Stimulated activated CD8-positive, alpha-beta memory T cell treated with anti-CD3 and anti-CD28 coated beads, Interleukin-12 subunit alpha, Interleukin-12 subunit beta, amount 100 ng/mL, for 1 hour (primary cell): ENCODE results near the gene PRKG1.

Experiments used
- DNase-seq: peaks from one replicate; pipeline ENCODE4 v3.0.0-alpha.2; 2020; ENCODE audit warnings: low read depth

The PRKG1 gene

GRCh38 chr10:52316001-52316400 is 1241.7 kb downstream of the PRKG1 start:
- no peak for DNase-seq

- DNase-seq: no peak
Observed at GRCh38 chr10:52316500-52316899, 1242.2 kb downstream of the PRKG1 start.

GRCh38 chr10:52318136-52318701 is 1243.9 kb downstream of the PRKG1 start:
- DNase-seq: no peak

GRCh38 chr10:52318822-52319464 is 1244.7 kb downstream of the PRKG1 start:
- DNase-seq: no peak

GRCh38 chr10:52319926-52320325 is 1245.6 kb downstream of the PRKG1 start:
- DNase-seq: no peak

- DNase-seq: no peak
Observed at GRCh38 chr10:52322323-52322722, 1248.0 kb downstream of the PRKG1 start.

GRCh38 chr10:52322936-52323335 is 1248.6 kb downstream of the PRKG1 start:
- no peak for DNase-seq

- no peak for DNase-seq
Observed at GRCh38 chr10:52326382-52326781, 1252.1 kb downstream of the PRKG1 start.

GRCh38 chr10:52331638-52332364 is 1257.5 kb downstream of the PRKG1 start:
- DNase-seq: no peak

- no peak for DNase-seq
Observed at GRCh38 chr10:52332815-52333214, 1258.5 kb downstream of the PRKG1 start.

GRCh38 chr10:52334595-52334994 is 1260.3 kb downstream of the PRKG1 start:
- no peak for DNase-seq

GRCh38 chr10:52335665-52336064 is 1261.4 kb downstream of the PRKG1 start:
- DNase-seq: no peak

- no peak for DNase-seq
Observed at GRCh38 chr10:52337225-52337624, 1262.9 kb downstream of the PRKG1 start.

- DNase-seq: no peak
Observed at GRCh38 chr10:52343439-52343838, 1269.2 kb downstream of the PRKG1 start.

GRCh38 chr10:52346394-52347326 is 1272.4 kb downstream of the PRKG1 start:
- DNase-seq: no peak

GRCh38 chr10:52347327-52347667 is 1273.0 kb downstream of the PRKG1 start:
- DNase-seq: no peak
